Measurements from ENCODE around the gene TMEM26. TPM values are rescaled to one million over a fixed set of nuclear protein-coding genes. Genes with fewer than 3 reads are reported as not detected.

Gene TMEM26
- total RNA-seq, 1 donor from 2014 or later: 1.7 TPM

Other genes starting within 250 kb of the TMEM26 start
- 0.29 and 0.41 TPM in 2 replicates for gene CABCOCO1, start 209.5 kb upstream of the TMEM26 start, total RNA-seq